Femur (tissue), 1 donor: ENCODE data around the gene NMU.
A peak's percentile ranks its signal among the peaks of the same experiment; 100 is the strongest.
"Not testable (repeated sequence)": the region's sequence is repeated elsewhere in the genome, so short reads cannot be mapped to it uniquely, and the experiment has no call there.

Experiments used
- DNase-seq: peaks from one replicate; pipeline ENCODE4 v3.0.0-alpha.2; 2017

Gene NMU

DNA sequence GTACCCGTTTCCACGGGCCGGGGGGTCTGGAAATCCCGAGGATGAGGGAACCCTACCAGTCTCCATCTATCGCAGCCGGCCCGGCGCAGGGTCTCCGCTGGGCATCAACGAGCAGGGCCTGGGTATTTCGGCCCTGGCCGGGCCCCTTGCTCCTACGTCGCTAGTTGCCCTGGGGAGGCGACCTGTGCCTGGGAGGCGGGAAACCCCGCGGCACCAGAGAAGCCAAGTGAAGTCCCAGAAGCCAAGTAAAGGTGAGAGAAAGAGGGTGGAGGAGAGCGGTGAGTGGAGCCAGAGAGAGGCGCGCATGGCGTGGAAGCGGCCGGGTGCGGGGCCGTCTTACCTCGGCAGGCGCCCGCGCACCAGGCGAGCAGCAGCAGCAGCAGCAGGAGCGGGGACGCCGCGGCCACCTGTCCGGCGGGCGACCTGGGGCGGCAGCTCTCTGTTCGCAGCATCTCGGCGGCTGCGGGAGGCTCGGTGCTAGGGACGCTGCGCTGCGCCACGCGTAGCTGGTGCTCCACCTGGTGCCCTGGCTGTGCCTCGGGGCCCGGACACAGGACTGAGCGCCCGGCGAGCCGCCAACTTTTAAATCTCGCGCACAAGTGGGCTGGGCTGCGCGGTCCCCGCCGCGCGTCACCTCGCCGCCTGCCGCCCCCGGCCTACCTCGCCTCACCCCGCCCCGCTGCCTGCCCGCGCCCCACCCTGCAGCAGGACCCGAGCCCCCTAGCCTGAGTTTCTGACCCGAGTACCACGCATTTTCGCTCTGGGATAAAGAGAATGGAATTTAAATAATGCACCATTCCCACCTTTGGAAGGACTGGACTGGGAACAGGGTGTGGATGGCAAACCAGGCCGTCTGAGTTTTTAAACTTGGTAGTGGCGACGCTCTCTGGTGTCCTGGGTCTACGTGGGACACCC, at the start of gene NMU:
Gene NMU (minus strand): TSS at position 558 of the 915 bp plus-strand sequence. CDS start 106 bp downstream, at position 452.
- DNase-seq: peak; percentile 59

GRCh38 chr4:55684276-55684675, 48.2 kb upstream of the NMU start:
- DNase-seq: no peak

GRCh38 chr4:55682797-55683196, 46.7 kb upstream of the NMU start:
- not testable (repeated sequence) for DNase-seq

DNA sequence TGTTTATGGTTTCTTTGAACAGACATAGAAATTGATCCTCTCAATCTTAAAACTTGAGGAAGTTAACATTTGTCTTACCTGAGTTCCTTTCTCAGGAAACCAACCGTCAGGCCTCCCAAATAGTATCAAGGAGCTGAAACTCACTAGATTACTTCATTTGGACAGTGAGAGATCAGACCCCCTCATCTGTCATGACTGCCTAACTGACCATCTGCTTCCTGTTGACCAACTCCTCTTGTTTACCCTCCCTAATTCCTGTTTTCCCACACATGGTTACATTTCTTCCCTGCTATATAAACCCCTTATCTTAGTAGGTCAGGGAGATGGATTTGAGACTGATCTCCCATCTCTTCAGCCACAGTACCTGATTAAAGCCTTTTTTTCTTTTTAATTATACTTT, 46.2 kb upstream of the NMU start:
- DNase-seq: no peak

GRCh38 chr4:55681430-55681829, 45.3 kb upstream of the NMU start:
- DNase-seq: no peak

DNA sequence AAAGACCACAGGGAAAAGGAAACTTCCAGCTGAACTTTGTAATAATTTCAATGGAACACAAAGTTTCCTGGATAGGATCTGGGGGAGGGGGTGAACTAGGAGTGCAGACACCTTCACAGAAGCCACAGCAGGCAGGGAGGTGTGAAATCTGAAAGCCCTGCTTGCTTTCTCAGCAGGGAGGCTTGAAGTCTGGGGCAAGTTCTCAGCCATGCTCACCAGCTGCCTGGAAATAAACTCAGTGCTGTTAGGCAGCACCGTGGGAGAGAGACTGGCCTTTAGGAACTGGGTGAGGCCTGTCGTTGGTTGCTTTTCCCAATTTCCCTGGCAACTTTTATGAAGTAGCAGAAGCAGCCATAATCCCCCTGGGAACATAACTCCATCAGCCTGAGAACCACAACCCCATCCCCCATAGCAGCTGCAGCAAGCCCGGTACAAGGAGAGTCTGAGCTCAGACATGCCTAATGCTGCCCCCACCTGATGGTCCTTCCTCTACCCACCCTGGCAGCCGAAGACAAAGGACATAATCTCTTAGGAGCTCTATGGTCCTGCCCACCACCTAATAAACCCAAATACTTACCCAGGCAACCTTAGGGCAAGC, 39.2 kb upstream of the NMU start:
- no peak for DNase-seq

DNA sequence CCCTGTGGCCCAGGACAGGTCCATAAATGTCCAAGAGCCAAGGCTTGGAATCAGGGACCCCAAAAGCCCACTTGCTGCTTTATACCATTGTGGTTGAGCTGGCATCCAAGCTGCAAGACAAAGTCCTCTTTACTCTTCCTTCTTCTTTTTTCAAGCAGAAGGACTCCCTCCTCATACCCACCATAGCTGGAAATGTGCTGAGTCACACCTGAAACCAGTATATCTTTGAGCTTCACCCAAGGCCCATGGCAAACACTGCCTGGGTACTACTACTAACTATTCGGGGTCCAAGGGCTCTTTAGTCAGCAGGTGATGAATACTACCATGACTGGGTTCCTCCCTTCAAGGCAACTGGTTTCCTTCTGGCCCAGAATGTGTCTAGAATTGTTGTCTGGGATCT, 37.3 kb upstream of the NMU start:
- no peak for DNase-seq

GRCh38 chr4:55671667-55672066, 35.6 kb upstream of the NMU start:
- no peak for DNase-seq

GRCh38 chr4:55670695-55671094, 34.6 kb upstream of the NMU start:
- DNase-seq: no peak

DNA sequence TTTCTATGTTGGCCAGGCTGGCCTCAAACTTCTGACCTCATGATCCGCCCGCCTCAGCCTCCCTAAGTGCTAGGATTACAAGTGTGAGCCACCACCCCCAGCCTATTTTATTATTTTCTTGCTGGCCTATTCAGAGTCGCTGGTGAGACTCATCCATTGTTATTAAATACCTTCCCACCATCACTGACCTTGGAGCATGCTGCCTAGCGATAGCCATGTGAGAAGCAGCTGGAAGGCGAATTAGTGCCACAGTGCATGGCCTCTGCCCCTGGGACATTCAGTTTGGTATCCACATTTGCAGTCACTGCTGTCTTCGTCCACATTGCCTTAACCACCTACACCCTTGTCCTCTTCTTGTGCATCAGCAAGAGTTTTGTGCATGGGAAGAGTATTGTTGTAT, 32.4 kb upstream of the NMU start:
- no peak for DNase-seq

GRCh38 chr4:55666535-55666934, 30.4 kb upstream of the NMU start:
- no peak for DNase-seq

DNA sequence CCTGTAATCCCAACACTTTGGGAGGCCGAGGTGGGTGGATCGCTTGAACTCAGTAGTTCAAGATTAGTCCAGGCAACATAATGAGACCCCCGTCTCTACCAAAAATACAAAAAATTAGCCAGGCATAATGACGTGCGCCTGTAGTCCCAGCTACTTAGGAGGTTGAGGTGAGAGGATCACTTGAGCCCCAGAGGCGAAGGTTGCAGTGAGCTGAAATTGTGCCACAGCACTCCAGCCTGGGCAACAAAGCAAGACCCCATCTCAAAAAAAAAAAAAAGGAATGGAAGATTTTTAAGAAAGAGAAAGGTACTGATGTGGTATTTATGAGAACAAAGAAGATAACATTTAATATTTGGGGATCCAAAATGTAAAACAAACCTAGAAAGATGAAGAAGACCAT, 27.0 kb upstream of the NMU start:
- DNase-seq: no peak

- no peak for DNase-seq
These were observed 25.4 kb upstream of the NMU start for GRCh38 chr4:55661398-55662056.

GRCh38 chr4:55658657-55659056, 22.6 kb upstream of the NMU start:
- no peak for DNase-seq

DNA sequence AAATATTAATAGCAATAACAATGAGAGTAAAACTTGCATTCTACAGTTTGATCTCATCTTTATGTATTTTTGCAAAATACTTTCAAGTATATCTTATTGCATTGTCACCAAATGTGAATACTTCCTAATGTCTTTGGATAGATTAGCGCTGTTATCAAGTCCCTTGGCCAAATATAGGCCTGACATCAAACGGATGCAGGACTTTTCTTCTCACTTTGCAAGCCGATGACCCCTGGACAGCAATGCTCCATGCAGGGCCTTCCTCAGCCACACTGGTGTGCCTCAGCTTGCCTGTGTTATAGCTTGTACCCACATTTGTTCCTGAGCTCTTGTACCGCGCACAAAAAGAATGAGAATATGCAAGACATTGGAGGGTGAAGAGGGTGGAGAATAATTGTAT, 18.0 kb upstream of the NMU start:
- DNase-seq: no peak

DNA sequence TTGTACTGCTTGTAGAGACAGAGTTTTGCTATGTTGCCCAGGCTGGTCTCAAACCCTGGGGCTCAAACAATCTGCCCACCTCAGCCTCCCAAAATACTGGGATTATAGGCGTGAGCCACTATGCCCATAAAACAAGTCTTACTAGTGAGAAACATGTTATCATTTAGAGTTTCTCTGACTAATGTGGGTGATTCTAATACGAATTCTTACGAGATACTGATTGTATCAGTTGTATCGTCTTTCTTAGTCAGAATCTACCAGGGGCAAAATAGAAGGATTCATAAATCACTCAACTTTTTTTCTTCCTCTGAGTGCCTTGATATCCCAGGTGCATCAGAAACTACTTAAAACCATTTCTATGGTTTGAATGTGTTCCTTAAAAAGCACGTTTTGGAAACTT, 14.4 kb upstream of the NMU start:
- no peak for DNase-seq

DNA sequence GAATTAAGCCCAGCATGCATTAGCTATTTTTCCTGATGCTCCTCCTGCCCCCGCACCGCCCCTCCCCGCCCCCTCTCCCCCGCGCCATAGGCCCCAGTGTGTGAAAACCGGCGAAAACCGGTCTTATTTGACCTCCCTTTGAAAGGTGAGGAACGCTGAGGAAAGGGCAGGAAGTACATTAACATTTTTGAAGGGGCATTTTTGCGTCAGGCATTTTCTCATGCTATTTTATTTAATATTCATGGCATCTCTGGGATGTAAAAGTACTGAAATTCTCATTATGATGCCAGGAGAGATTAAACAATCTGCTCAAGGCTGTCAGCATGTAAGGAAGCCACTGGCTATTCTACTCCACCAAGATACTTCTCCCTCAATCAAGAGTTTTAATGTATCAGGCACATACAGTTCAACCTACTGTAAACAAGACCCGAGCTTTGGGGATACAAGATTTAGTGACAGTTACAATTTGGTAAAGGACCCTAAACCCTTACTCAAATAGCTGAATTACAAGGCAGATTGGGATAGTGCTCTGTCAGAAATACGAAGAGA, 1.2 kb upstream of the NMU start:
- DNase-seq: no peak

DNA sequence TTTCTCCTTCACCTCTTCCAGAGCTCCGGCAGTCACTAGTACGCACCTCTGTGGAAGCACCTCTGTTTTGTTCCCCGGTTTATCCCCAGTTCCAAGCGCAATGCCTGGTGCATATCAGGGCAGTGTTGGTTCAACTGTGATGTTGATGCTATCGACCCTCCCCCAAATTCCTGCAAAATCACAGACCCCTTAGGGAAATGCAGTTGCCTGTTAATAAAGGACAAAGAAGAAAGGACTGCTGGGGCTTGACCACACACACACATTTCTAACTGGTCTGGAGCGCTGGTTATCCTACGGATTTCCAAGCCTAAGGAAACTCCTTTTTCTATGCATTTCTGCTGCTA, 530 bp upstream of the NMU start:
- DNase-seq: no peak

DNA sequence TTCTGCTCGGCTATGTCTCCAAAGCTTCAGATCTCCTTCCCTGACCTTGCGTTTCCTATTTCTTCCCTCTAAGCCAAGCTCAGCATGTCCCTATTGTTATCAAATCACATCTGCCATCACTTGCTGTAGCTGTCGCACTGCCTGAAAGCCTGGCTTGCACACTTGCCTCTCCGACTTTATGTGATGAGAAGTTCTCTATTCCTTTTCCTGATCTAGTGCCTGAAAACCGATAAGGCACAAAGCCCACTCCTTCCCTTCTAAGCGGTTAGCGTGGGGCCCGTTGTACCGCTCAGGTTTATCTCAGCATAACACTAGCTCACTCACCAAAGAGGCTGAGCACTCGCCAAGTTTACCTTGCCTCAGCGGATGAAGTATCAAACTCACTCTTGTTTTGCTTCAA, 816 bp downstream of the NMU start:
- DNase-seq: no peak

DNA sequence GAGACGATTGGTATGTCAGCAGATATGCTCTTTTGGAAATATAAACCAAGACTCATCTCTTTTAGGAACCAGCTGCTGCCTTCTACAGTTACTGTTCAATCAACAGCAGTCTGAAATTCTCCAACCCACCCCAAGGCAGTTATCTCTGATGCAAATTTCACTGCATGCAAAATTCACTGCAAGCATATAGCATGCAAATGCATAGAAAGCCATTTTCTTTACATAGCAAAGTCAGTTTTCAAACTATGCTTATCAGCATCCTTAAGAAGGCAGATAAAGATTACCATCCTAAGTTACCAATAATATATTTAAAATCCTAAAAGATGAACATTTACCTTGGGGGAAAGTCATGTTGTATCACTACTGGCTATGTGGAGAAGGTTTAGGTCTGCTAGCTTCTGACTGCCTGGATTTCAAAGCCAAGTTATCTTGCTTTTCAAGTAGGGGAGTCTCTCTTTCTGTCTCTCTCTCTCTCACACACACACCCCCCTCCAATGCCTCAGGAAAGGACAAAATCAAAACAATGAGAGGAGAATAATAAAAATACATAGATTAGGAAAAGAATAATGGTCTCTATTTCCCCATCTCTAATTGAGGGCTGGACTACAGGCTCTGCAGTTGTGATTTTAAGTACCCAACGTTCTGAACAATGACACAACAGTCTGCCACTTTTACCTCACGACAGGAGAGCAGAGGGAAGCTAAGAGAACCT, 1.5 kb downstream of the NMU start:
- no peak for DNase-seq

GRCh38 chr4:55633903-55634302, 2.2 kb downstream of the NMU start:
- no peak for DNase-seq

DNA sequence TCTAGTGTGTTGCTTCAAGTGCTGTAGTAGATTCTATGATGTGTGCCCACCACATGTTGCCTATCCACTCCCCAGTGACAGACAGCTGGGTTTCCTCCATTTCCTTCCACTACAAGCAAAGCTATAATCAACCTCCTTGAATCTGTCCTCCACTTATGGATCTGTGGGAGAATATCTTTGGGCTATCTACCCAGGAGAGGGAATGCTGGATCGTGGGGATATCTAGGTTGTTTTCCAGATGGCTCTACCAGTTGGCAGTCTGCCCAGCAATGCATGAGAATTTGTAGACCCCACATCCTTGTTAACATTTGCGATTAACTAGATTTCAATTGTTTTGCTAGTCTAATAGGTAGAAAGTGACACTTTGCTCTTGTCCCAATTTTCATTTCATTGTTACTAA, 10.3 kb downstream of the NMU start:
- no peak for DNase-seq

GRCh38 chr4:55624063-55624462, 12.0 kb downstream of the NMU start:
- DNase-seq: not testable (repeated sequence)
